ENCODE results near the gene SP3. TPM values are rescaled to one million over a fixed set of nuclear protein-coding genes. Genes with fewer than 3 reads are reported as not detected.

The SP3 gene
- 148 and 210 TPM in 2 replicates for total RNA-seq (ENCODE audit: low replicate concordance)

GRCh38 chr2:173965372-173966025 lies at the start of gene SP3:
TSS of gene SP3 (minus strand) at chr2:173965373. CDS start at chr2:173965171, 202 bp downstream.
- no peaks in the 10 kb centered on the region for H3K27me3 ChIP-seq
- Mint-ChIP-seq H3K4me1 (peaks cover 23% of the 10 kb centered on the region), H3K4me3 (peak within 1 kb of the TSS; percentile 94)

GRCh38 chr2:174014699-174015070 lies 49.5 kb upstream of the SP3 start:
- Histone ChIP-seq H3K4me3 (no peak overlapping the region), H3K27ac (no peak overlapping the region), H3K9me3 (ENCODE audit: low read depth) (no peaks in the 10 kb centered on the region), H3K4me1 (peaks cover 14% of the 10 kb centered on the region), H2AFZ (replicated peaks) (no peak overlapping the region), H3K9ac (no peak overlapping the region), H3K79me2 (ENCODE audit: low read depth) (no peaks in the 10 kb centered on the region), H3F3A (ENCODE audit: low read depth) (no peaks in the 10 kb centered on the region), H3K27me3 (peaks cover 9% of the 10 kb centered on the region), H3K36me3 (no peaks in the 10 kb centered on the region), H3K4me2 (no peak overlapping the region), H4K20me1 (ENCODE audit: low read depth) (no peaks in the 10 kb centered on the region)
- H3K4me3 Mint-ChIP-seq, result no peak overlapping the region
- TF ChIP-seq EZH2 (IDR thresholded peaks at IDR 0.05) (no peak), EZH2phosphoT487 (IDR thresholded peaks at IDR 0.05) (no peak), CTCF (IDR thresholded peaks at IDR 0.05) (no peak)
- peaks cover 18% of the 10 kb centered on the region for H3K4me1 Mint-ChIP-seq
- DNase-seq (ENCODE audit: low spot score), result no peak
- H3K27ac Mint-ChIP-seq, result no peak overlapping the region
- no peaks in the 10 kb centered on the region for H3K36me3 Mint-ChIP-seq
- peaks cover 7% of the 10 kb centered on the region for H3K9me3 Mint-ChIP-seq
- H3K27me3 Mint-ChIP-seq (ENCODE audit: insufficient read depth, low read depth), result peaks cover 11% of the 10 kb centered on the region

More at GRCh38 chr2:173965372-173966025, at the start of gene SP3:
- Histone ChIP-seq H3K4me2 (peak within 1 kb of the TSS; percentile 100), H3K4me3 (peak within 1 kb of the TSS; percentile 99), H4K20me1 (ENCODE audit: low read depth) (no peaks in the 10 kb centered on the region), H2AFZ (replicated peaks) (no peak within 1 kb of the TSS), H3F3A (ENCODE audit: low read depth) (peaks cover 33% of the 10 kb centered on the region), H3K9ac (peak within 1 kb of the TSS; percentile 93), H3K27ac (peak within 1 kb of the TSS; percentile 97), H3K36me3 (peaks cover 11% of the 10 kb centered on the region), H3K9me3 (ENCODE audit: low read depth) (peaks cover 4% of the 10 kb centered on the region), H3K79me2 (ENCODE audit: low read depth) (peaks cover 55% of the 10 kb centered on the region), H3K4me1 (peaks cover 22% of the 10 kb centered on the region)
- H3K27ac Mint-ChIP-seq, result peak within 1 kb of the TSS; percentile 99
- H3K9me3 Mint-ChIP-seq, result peaks cover 9% of the 10 kb centered on the region
- peaks cover 14% of the 10 kb centered on the region for H3K36me3 Mint-ChIP-seq
- peak; percentile 98 for DNase-seq (ENCODE audit: low spot score)
- TF ChIP-seq CTCF (IDR thresholded peaks at IDR 0.05), result no peak
- peaks cover 8% of the 10 kb centered on the region for H3K27me3 Mint-ChIP-seq (ENCODE audit: insufficient read depth, low read depth)

GRCh38 chr2:174014011-174014698 lies 49.0 kb upstream of the SP3 start:
- Histone ChIP-seq H3K4me1 (peaks cover 14% of the 10 kb centered on the region), H3K27me3 (peaks cover 9% of the 10 kb centered on the region), H3K27ac (no peak overlapping the region), H3K4me2 (no peak overlapping the region), H3K36me3 (no peaks in the 10 kb centered on the region), H3F3A (ENCODE audit: low read depth) (no peaks in the 10 kb centered on the region), H3K9me3 (ENCODE audit: low read depth) (no peaks in the 10 kb centered on the region), H3K9ac (no peak overlapping the region), H2AFZ (replicated peaks) (no peak overlapping the region), H3K4me3 (no peak overlapping the region), H4K20me1 (ENCODE audit: low read depth) (no peaks in the 10 kb centered on the region), H3K79me2 (ENCODE audit: low read depth) (no peaks in the 10 kb centered on the region)
- peaks cover 18% of the 10 kb centered on the region for H3K4me1 Mint-ChIP-seq
- H3K27me3 Mint-ChIP-seq (ENCODE audit: insufficient read depth, low read depth), result peaks cover 9% of the 10 kb centered on the region
- peaks cover 7% of the 10 kb centered on the region for H3K9me3 Mint-ChIP-seq
- H3K4me3 Mint-ChIP-seq, result no peak overlapping the region
- no peak for DNase-seq (ENCODE audit: low spot score)
- no peaks in the 10 kb centered on the region for H3K36me3 Mint-ChIP-seq
- TF ChIP-seq CTCF (IDR thresholded peaks at IDR 0.05) (no peak), EZH2 (IDR thresholded peaks at IDR 0.05) (no peak)
- no peak overlapping the region for H3K27ac Mint-ChIP-seq
